H1 (cell line): ENCODE results near the gene YLPM1. TPM values are rescaled to one million over a fixed set of nuclear protein-coding genes. Genes with fewer than 3 reads are reported as not detected.

Experiments used
- CTCF ChIA-PET: fragments of 300-600 bp; sonication (Branson Sonifier 250); formaldehyde crosslinking; loops from one replicate; lab custom pipeline; 2021; ENCODE audit not compliant: partially characterized antibody; lab: Charles Lee
- POLR2A ChIA-PET: fragments of 300-600 bp; sonication (Branson Sonifier 250); formaldehyde crosslinking; loops from one replicate; lab custom pipeline; 2021; ENCODE audit warnings: inconsistent platforms; ENCODE audit not compliant: partially characterized antibody; lab: Charles Lee
- DNase-seq, 2 experiments: peaks; one replicate each; pipeline versions ENCODE4 v3.0.0 to v3.0.0-alpha.2; 2010 to 2022; ENCODE audit warnings: low spot score in 2 of 2, low read depth in 1 of 2, mixed read lengths in 1 of 2
- FAIRE-seq: peaks from 2 replicates; lab custom pipeline; 2011; peaks lifted over from hg19 to GRCh38; lab: Jason Lieb, UNC
- H2AFZ ChIP-seq: 2 replicates; pipeline ENCODE4 v1.8.1; 2012; ENCODE audit warnings: low read length, inconsistent platforms
- H2AK5ac ChIP-seq: 2 replicates; pipeline ENCODE4 v1.6.1; 2013; ENCODE audit warnings: low read depth, low read length
- H2BK120ac ChIP-seq: replicated peaks from 2 replicates; pipeline ENCODE3; 2013; ENCODE audit warnings: low read depth, low read length, inconsistent platforms
- H2BK12ac ChIP-seq: 2 replicates; pipeline ENCODE4 v1.6.1; 2013; ENCODE audit warnings: low read depth, low read length
- H2BK15ac ChIP-seq: 2 replicates; pipeline ENCODE4 v1.6.1; 2013; ENCODE audit warnings: low read length
- H2BK20ac ChIP-seq: 2 replicates; pipeline ENCODE4 v1.6.1; 2013; ENCODE audit warnings: low read length
- H2BK5ac ChIP-seq: 2 replicates; pipeline ENCODE4 v1.6.1; 2013; ENCODE audit warnings: low read depth, low read length
- H3K14ac ChIP-seq: 2 replicates; pipeline ENCODE4 v1.6.1; 2013; ENCODE audit warnings: inconsistent platforms; ENCODE audit not compliant: insufficient read length
- H3K18ac ChIP-seq: 2 replicates; pipeline ENCODE4 v1.6.1; 2013; ENCODE audit warnings: low read length; ENCODE audit errors: extremely low read depth
- H3K23ac ChIP-seq: 2 replicates; pipeline ENCODE4 v1.6.1; 2013; ENCODE audit warnings: inconsistent platforms; ENCODE audit not compliant: insufficient read length
- H3K23me2 ChIP-seq: 2 replicates; pipeline ENCODE4 v1.6.1; 2013; ENCODE audit warnings: low read depth, low read length
- H3K27ac ChIP-seq: 2 replicates; pipeline ENCODE4 v1.6.1; 2011; ENCODE audit warnings: low read depth, low read length, inconsistent platforms
- H3K27me3 ChIP-seq, 4 experiments: replicated peaks in 1 of 4; 1 replicate in 1 of 4; 2 replicates in 3 of 4; pipeline versions ENCODE4 v1.6.1 to v1.8.1; 2011 to 2013; ENCODE audit warnings: low read length in 3 of 4, mild to moderate bottlenecking in 3 of 4, inconsistent platforms in 2 of 4, mixed read lengths in 2 of 4, moderate library complexity in 1 of 4; ENCODE audit not compliant: control insufficient read depth in 3 of 4, insufficient read depth in 3 of 4; ENCODE audit errors: extremely low read depth in 1 of 4
- H3K36me3 ChIP-seq, 4 experiments: 2 replicates each; pipeline versions ENCODE4 v1.6.1 to v1.8.1; 2011 to 2013; ENCODE audit warnings: mild to moderate bottlenecking in 4 of 4, low read length in 3 of 4, moderate library complexity in 2 of 4, control low read depth in 1 of 4, inconsistent platforms in 1 of 4; ENCODE audit not compliant: insufficient read depth in 4 of 4, control insufficient read depth in 2 of 4
- H3K4ac ChIP-seq: replicated peaks from 2 replicates; pipeline ENCODE3; 2013; ENCODE audit warnings: low read length, low read depth, mixed read lengths, inconsistent platforms; ENCODE audit not compliant: insufficient read length
- H3K4me1 ChIP-seq, 4 experiments: replicated peaks in 1 of 4; 1 replicate in 1 of 4; 2 replicates in 3 of 4; pipeline versions ENCODE4 v1.6.1 to v1.8.1; 2011 to 2013; ENCODE audit warnings: low read length in 3 of 4, inconsistent platforms in 2 of 4, mixed read lengths in 1 of 4; ENCODE audit not compliant: insufficient read depth in 4 of 4, control insufficient read depth in 3 of 4
- H3K4me2 ChIP-seq, 2 experiments: 2 replicates each; pipeline versions ENCODE4 v1.6.1 to v1.8.1; 2011 to 2013; ENCODE audit warnings: low read depth in 2 of 2, low read length in 2 of 2, control low read depth in 1 of 2, inconsistent platforms in 1 of 2, mild to moderate bottlenecking in 1 of 2; ENCODE audit not compliant: insufficient read depth in 1 of 2
- H3K4me3 ChIP-seq, 4 experiments: fragments of 200-600, 300-600 bp in 1 of 4; sonication (generic), shearing (Covaris generic), sonication (Bioruptor Twin) in 1 of 4; 2 replicates each; pipeline versions ENCODE4 v1.5.1 to v1.8.1; 2011 to 2016; ENCODE audit warnings: low read length in 4 of 4, low read depth in 3 of 4, control low read depth in 2 of 4, inconsistent platforms in 2 of 4, mild to moderate bottlenecking in 2 of 4, mixed read lengths in 1 of 4, moderate library complexity in 1 of 4; ENCODE audit not compliant: insufficient read depth in 2 of 4; ENCODE audit errors: extremely low read depth in 1 of 4
- H3K56ac ChIP-seq: replicated peaks from 2 replicates; pipeline ENCODE3; 2013; ENCODE audit warnings: low read depth, mild to moderate bottlenecking, mixed read lengths, low read length, inconsistent platforms; ENCODE audit not compliant: insufficient read length
- H3K79me1 ChIP-seq: 2 replicates; pipeline ENCODE4 v1.6.1; 2013; ENCODE audit warnings: low read depth, low read length, control low read depth
- H3K79me2 ChIP-seq, 2 experiments: 2 replicates each; pipeline versions ENCODE4 v1.6.1 to v1.8.1; 2012 to 2013; ENCODE audit warnings: low read length in 2 of 2, mild to moderate bottlenecking in 2 of 2, inconsistent platforms in 1 of 2; ENCODE audit not compliant: insufficient read depth in 2 of 2, control insufficient read depth in 1 of 2
- H3K9ac ChIP-seq, 4 experiments: replicated peaks in 1 of 4; 1 replicate in 1 of 4; 2 replicates in 3 of 4; pipeline versions ENCODE4 v1.6.1 to v1.8.1; 2011 to 2013; ENCODE audit warnings: low read depth in 3 of 4, low read length in 3 of 4, control low read depth in 2 of 4, mild to moderate bottlenecking in 2 of 4, moderate library complexity in 2 of 4, inconsistent platforms in 1 of 4; ENCODE audit errors: extremely low read depth in 1 of 4
- H3K9me3 ChIP-seq, 2 experiments: 2 replicates each; pipeline versions ENCODE4 v1.6.1 to v1.8.1; 2012 to 2013; ENCODE audit warnings: mild to moderate bottlenecking in 2 of 2, moderate library complexity in 2 of 2, control low read depth in 1 of 2, inconsistent platforms in 1 of 2, low read depth in 1 of 2, low read length in 1 of 2, mixed read lengths in 1 of 2; ENCODE audit not compliant: insufficient read depth in 2 of 2
- H4K20me1 ChIP-seq, 2 experiments: replicated peaks in 1 of 2; 2 replicates each; pipeline versions ENCODE3 to v1.8.1; 2011 to 2013; ENCODE audit warnings: inconsistent platforms in 2 of 2, low read length in 2 of 2, mild to moderate bottlenecking in 1 of 2; ENCODE audit not compliant: insufficient read depth in 2 of 2, control insufficient read depth in 1 of 2
- H4K5ac ChIP-seq: 2 replicates; pipeline ENCODE4 v1.6.1; 2013; ENCODE audit warnings: low read length, low read depth, mixed read lengths, inconsistent platforms; ENCODE audit not compliant: insufficient read length
- H4K8ac ChIP-seq: 2 replicates; pipeline ENCODE4 v1.8.0; 2013; ENCODE audit warnings: mild to moderate bottlenecking, moderate library complexity, low read length, inconsistent platforms; ENCODE audit not compliant: insufficient read depth; ENCODE audit errors: extremely low read depth
- H4K91ac ChIP-seq: replicated peaks from 2 replicates; pipeline ENCODE3; 2013; ENCODE audit warnings: low read length, mixed read lengths, inconsistent platforms; ENCODE audit not compliant: insufficient read length
- ATF3 ChIP-seq: IDR thresholded peaks from 2 replicates; pipeline ENCODE4 v1.6.1; 2011; ENCODE audit warnings: low read depth, mild to moderate bottlenecking, low read length; ENCODE audit not compliant: insufficient read depth
- CTBP2 ChIP-seq: IDR thresholded peaks from 2 replicates; pipeline ENCODE4 v1.7.0; 2011; ENCODE audit warnings: borderline replicate concordance, mild to moderate bottlenecking, moderate library complexity, mixed read lengths, low read length; ENCODE audit not compliant: insufficient read depth, insufficient read length
- FOSL1 ChIP-seq: IDR thresholded peaks from 2 replicates; pipeline ENCODE4 v1.6.1; 2011; ENCODE audit warnings: mild to moderate bottlenecking, low read depth, low read length, moderate library complexity; ENCODE audit not compliant: insufficient read depth
- GABPA ChIP-seq: IDR thresholded peaks from 2 replicates; pipeline ENCODE4 v1.6.1; 2011; ENCODE audit warnings: mild to moderate bottlenecking, low read length, moderate library complexity, borderline replicate concordance; ENCODE audit not compliant: insufficient read depth
- GTF2F1 ChIP-seq: IDR thresholded peaks from 2 replicates; pipeline ENCODE4 v1.6.1; 2012; ENCODE audit warnings: low read depth, low read length, improper control_type of control experiment, borderline replicate concordance
- JUN ChIP-seq: IDR thresholded peaks from 2 replicates; pipeline ENCODE4 v1.6.1; 2011; ENCODE audit warnings: low read depth, mild to moderate bottlenecking, improper control_type of control experiment, low read length
- KDM1A ChIP-seq: fragments of 200-600, 300-600 bp; sonication (generic); IDR thresholded peaks from 2 replicates; pipeline ENCODE4 v1.7.1; 2016; ENCODE audit warnings: mild to moderate bottlenecking, low read length, borderline replicate concordance
- KDM5A ChIP-seq: fragments of 200-600 bp; IDR thresholded peaks from 2 replicates; pipeline ENCODE4 v1.7.1; 2012; ENCODE audit warnings: mild to moderate bottlenecking, low read length, inconsistent platforms, mixed read lengths
- PHF8 ChIP-seq: fragments of 200-600 bp; sonication (generic); conservative IDR thresholded peaks from 2 replicates; pipeline ENCODE4 v1.7.1; 2012; ENCODE audit warnings: low read depth, mild to moderate bottlenecking, inconsistent platforms, low read length, moderate library complexity
- SIN3A ChIP-seq, 2 experiments: IDR thresholded peaks in 1 of 2; conservative IDR thresholded peaks in 1 of 2; 2 replicates each; pipeline ENCODE4 v1.6.1; 2011 to 2012; ENCODE audit warnings: low read length in 2 of 2, improper control_type of control experiment in 1 of 2, low read depth in 1 of 2, mild to moderate bottlenecking in 1 of 2
- SRF ChIP-seq: IDR thresholded peaks from 2 replicates; pipeline ENCODE4 v1.6.1; 2011; ENCODE audit warnings: mild to moderate bottlenecking, low read depth, low read length, moderate library complexity
- TBP ChIP-seq: IDR thresholded peaks from 2 replicates; pipeline ENCODE4 v1.6.1; 2011; ENCODE audit warnings: low read depth, low read length, improper control_type of control experiment
- polyA plus RNA-seq, 7 experiments: library from polyadenylated mRNA; depleted of rRNA in 3 of 7; stranded (reverse) in 5 of 7; unstranded in 2 of 7; fragments of >200 nt in 5 of 7; fragments of 200-250 nt in 2 of 7; gene quantifications; 1 replicate in 5 of 7; 2 replicates in 1 of 7; 4 replicates in 1 of 7; pipeline versions ENCODE4 v1.2.1 to v1.2.3, GENCODE V29; 2011 to 2013; ENCODE audit warnings: missing spikeins in 2 of 7, mixed read lengths in 2 of 7
- total RNA-seq: library from RNA; stranded (reverse); fragmentation: NEBNext Ultra II Directional; extraction: Animal tissue kit (Norgen Biotek cat#: 25700); gene quantifications from 2 replicates; pipeline ENCODE4 v1.2.1, GENCODE V29; 2021

The YLPM1 gene
- total and polyA plus RNA-seq, 2 of the 8 experiments (the other 6 are each of a cell fraction or from before 2014, with no cell fraction given): 13.5 to 71.7 TPM

DNA sequence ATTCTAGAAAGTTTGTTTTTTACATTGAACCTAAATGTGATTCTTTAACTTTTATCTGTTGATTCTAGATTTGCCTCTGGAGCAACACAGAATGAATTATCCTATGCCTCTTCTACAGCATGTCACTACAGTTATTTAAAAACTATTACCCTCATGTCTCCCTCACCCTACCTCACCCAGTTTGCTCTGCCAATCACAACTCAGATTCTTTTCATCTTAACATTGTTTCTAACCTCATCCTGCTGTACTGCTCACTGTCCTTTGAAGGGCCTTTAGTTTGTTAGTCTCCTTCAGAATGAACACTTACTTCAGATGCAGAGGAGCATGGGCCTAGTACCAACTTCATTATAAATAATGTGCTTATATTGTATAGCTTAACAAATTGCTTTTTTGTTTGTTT, 21.5 kb downstream of the YLPM1 start:
- H3K23ac ChIP-seq: no peak overlapping the region
- H4K5ac ChIP-seq: no peak overlapping the region
- no peak overlapping the region for H3K56ac ChIP-seq
- H2BK120ac ChIP-seq: no peak overlapping the region
- no peak overlapping the region for H4K8ac ChIP-seq
- H2AK5ac ChIP-seq: no peak overlapping the region
- no peak overlapping the region for H3K4ac ChIP-seq
- H3K9ac ChIP-seq: no peak overlapping the region
- POLR2A ChIA-PET: interaction anchor here (1.2 to 1.9 kb wide), 2 partner anchors 9 to 21 kb away, joined by 3 to 6 read pairs; partner anchors contain the start of gene YLPM1
- H2AFZ ChIP-seq: no peak overlapping the region
- H3K27me3 ChIP-seq: no peaks in the 10 kb centered on the region
- H3K23me2 ChIP-seq: no peaks in the 10 kb centered on the region
- no peak for FAIRE-seq
- no peak overlapping the region for H3K18ac ChIP-seq
- peaks cover 13 to 67% (median 38%) of the 10 kb centered on the region in 4 experiments; a peak in 7 of 8 replicates for H3K36me3 ChIP-seq
- no peaks in the 10 kb centered on the region for H3K4me1 ChIP-seq
- no peak overlapping the region for H2BK15ac ChIP-seq
- no peaks in the 10 kb centered on the region; a peak in 1 of 4 replicates for H3K9me3 ChIP-seq
- H3K14ac ChIP-seq: no peak overlapping the region
- TF ChIP-seq SIN3A (conservative IDR thresholded peaks at IDR 0.05 in 1 of 2, IDR thresholded peaks at IDR 0.05 in 1 of 2; ENCODE audit: low read depth in 1 of 2, low read length in 2 of 2): no peak
- TF ChIP-seq KDM1A: no peak
- TF ChIP-seq GTF2F1: no peak
- no peak for TF ChIP-seq KDM5A
- no peak for TF ChIP-seq ATF3
- TF ChIP-seq SRF: no peak
- TF ChIP-seq FOSL1: no peak
- TF ChIP-seq JUN: no peak
- no peak for TF ChIP-seq PHF8
- TF ChIP-seq CTBP2: no peak
- TF ChIP-seq GABPA: no peak
- TF ChIP-seq TBP: no peak
- TF ChIP-seq, all 59 proteins: peak for 0
- H3K79me2 ChIP-seq: peaks cover 0 to 27% of the 10 kb centered on the region in 2 experiments; a peak in 2 of 4 replicates
- H4K20me1 ChIP-seq: peaks cover 0 to 7% of the 10 kb centered on the region in 2 experiments
- H3K27ac ChIP-seq: no peak overlapping the region
- no peak overlapping the region for H2BK5ac ChIP-seq
- no peak overlapping the region for H2BK20ac ChIP-seq
- H4K91ac ChIP-seq: no peak overlapping the region
- no peak overlapping the region for H3K4me3 ChIP-seq
- CTCF ChIA-PET: interaction anchor here (1.0 to 1.7 kb wide), 5 partner anchors 9 to 23 kb away, joined by 3 to 7 read pairs (median 5); no protein-coding TSS in a partner anchor
- no peak overlapping the region for H3K4me2 ChIP-seq
- no peak for DNase-seq
- H2BK12ac ChIP-seq: no peak overlapping the region
- peaks cover 2% of the 10 kb centered on the region for H3K79me1 ChIP-seq
